Erythroblast (primary cell): ENCODE data around the gene TBX1.

Experiments
- GATA1 ChIP-seq: IDR thresholded peaks from 2 replicates; pipeline ENCODE4 v1.6.1; 2011; ENCODE audit warnings: low read depth, mild to moderate bottlenecking, control low read depth, low read length, moderate library complexity
- POLR2A ChIP-seq: IDR thresholded peaks from 2 replicates; pipeline ENCODE4 v1.6.1; 2011; ENCODE audit warnings: mild to moderate bottlenecking, low read length

- TF ChIP-seq POLR2A (no peak), GATA1 (no peak)
These were observed 46.8 kb downstream of the TBX1 start for GRCh38 chr22:19807161-19807913.
